HG03342 (cell line): ENCODE measurements around the gene VRK1.
"Not testable (repeated sequence)": the region's sequence is repeated elsewhere in the genome, so short reads cannot be mapped to it uniquely, and the experiment has no call there.

Experiments
- ATAC-seq: cut with Tn5 transposase; IDR thresholded peaks from one replicate; pipeline ENCODE4 v1.9.1; 2021; ENCODE audit warnings: mild to moderate bottlenecking, moderate library complexity; ENCODE audit not compliant: unreplicated experiment

VRK1 gene

DNA sequence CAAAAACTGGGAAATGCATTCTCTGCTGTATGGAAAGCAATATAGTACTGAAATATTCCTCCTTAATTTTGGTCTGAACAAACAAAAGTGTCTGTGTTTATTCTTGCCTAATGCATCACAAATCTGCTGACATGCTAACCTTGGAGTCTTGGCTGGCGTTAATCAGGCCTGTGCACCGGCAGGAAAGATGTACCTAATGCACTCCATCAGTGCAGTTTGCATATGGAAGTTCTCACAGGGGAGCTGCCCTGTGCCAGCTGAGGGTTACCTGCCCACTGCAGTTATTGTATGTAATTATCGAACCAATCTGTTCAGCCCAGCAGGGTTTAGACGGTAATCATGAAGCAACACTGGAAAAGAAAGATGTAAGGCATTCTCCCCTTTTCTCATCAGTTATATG is 76.9 kb downstream of the VRK1 start:
- ATAC-seq, result no peak

DNA sequence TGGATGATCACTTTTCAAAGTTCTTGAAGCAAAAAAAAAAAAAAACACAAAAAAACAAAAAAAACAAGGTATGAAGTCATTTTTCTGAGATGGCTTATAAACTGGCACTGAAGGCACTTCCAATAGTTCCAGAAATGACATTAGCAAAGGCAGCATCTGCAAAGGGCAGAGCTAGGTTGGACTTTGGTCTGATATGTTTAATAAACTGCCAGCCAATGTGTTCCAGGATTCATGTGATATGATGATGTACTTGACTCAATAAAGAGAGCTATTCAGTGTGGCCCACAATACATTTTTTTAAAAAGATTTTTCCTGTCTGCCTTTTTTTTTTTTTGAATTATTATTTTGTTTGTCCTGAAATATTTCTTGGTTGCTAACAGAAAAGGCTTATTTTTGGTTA is 79.6 kb downstream of the VRK1 start:
- no peak for ATAC-seq

DNA sequence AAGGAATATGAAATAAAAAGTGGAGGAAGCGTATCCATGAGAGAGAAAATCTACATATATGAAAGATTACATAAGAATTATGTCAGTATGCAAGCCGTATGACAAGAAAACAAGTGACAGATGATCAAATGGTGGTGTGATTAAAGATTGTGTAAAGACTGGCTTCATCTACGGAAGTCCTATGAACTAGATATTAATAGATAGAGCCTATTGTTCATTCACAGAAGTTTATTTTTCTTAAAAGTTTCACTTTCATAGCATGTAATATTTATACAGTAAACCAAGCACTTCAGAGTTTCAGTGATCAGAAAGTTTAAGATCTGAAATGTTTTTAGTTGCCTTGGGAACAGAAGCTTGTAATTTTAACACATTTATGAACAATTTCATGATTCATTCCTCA is 84.5 kb downstream of the VRK1 start:
- peak; percentile 94 for ATAC-seq

DNA sequence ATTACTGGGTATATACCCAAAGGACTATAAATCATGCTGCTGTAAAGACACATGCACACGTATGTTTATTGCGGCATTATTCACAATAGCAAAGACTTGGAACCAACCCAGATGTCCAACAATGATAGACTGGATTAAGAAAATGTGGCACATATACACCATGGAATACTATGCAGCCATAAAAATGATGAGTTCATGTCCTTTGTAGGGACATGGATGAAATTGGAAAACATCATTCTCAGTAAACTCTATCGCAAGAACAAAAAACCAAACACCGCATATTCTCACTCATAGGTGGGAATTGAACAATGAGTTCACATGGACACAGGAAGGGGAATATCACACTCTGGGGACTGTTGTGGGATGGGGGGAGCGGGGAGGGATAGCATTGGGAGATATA is 86.8 kb downstream of the VRK1 start:
- not testable (repeated sequence) for ATAC-seq

DNA sequence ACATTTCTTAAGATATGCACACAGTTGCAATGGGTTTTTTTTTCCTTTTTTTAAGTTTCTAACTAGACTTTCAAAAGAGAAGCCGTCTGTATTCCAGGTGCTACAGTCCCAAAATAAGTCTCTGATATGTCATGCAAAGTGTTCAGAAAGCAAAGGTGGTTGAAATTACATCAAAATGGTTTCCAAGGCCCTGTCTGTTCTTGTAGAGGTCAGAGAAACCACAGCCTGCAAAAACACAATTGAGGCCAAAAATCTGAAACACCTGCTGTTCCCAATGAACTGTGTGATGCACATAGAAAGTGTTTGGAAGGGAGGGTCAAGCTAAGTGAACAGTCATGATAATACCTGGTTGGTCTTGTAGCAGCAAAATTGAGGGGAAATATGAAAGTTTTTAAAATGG is 91.0 kb downstream of the VRK1 start:
- ATAC-seq, result peak; percentile 72

DNA sequence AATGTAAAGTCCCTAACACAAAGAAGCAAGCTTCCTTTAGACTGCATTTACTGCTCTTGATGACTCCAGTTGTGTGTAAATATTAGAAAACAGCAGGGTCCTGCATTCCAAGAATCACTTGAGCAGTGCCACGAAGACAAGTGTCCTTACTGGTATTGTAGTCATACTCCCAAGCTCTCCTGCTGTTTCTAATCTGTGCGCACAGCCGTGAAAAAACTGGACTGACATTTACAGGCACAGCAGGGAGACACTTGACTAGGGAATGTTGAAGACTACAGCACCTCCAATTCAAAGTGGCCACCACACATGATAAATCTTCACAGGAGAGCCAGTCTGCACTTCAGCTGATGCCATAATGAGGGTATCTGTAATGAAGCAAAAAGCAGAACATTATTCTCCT is 91.4 kb downstream of the VRK1 start:
- ATAC-seq, result no peak

DNA sequence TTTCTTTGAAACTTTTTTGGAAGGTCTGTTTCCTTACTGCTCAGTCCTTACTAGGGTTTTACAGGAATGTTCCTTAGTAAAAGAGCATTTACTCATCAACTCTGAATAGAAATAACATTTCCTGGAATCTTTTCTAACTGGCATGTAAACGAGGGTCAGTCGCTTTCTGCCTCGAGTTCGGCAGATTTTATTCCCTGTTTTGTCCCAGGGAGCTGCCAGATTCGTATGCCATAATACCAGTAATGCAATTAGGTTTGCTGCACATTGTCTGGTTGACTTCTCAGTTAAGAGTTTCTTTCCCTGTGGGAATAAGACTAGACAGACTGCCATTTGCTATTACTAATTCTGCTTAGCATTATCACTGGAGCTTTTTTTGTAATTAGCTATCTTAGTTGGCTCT is 91.9 kb downstream of the VRK1 start:
- no peak for ATAC-seq

DNA sequence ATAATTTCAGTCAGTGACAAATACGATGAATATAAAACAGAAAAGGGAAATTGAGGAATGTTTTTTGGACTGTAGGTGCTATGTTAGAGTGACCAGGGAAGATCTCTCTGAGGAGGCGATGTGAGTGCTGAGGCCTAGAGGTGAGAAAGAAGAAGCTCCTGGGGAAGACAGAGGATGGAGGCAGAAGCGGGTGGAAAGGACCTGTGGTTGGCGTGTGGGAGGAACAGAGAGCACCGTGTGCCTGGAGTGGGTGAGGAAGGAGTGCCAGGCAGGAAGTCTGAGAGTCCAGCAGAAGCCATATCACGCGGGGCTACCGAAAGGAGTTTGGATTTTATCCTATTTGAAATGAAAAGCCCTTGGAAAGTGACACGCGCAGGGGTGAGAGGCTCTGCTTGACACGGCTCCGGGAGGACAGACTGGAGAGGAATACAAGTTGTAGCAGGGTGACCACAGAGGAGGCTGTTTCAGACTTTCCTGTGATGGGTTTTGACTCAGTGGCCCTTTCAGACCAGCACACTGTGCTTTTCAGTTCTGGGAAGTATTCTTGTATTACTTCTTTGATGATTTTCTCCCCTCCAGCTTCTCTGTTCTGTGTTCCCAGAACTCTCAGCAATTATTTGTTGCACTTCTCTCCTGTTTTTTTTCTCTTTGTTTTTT is 96.9 kb downstream of the VRK1 start:
- ATAC-seq, result no peak

DNA sequence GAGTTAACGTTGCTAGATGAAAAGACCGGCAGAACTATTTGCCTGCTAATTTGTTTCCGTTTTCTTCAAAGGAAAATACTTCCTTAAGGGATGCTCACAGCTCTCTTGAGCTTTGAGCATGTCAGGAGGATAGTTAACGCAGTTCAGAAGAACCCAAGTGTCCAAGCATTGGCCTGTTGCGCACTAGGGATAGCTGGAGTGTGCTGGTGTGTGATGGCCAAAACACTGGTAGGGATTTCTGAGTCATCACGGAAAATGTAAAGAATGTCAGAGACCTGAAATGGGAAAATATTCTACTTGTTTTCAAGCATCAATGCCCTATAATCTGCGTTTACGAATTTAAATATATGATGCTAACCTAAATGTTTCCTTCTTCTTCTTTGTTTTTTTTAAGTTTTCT is 97.8 kb downstream of the VRK1 start:
- ATAC-seq, result no peak

DNA sequence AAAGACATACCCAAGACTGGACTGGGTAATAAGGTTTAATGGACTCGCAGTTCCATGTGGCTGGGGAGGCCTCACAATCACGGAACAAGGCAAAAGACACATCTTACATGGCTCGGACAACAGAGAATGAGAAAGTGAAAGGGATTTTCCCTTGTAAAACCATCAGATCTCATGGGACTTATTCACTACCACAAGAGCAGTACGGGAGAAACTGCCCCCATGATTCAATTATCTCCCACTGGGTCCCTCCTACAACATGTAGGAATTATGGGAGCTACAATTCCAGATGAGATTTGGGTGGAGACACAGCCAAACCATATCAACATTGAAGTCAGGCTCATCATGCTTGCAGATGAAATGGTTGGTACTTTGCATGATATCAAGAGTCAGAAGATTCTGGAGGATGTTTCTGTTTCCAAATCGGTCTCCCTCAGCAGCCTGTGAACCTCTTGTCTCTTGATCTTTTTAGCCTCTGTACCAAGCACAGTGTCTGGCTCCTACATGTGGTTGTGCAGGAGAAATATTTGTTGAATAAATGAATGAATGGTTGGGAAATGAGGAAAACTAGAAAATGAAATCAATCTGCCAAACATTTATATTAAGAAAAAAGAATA is 98.6 kb downstream of the VRK1 start:
- ATAC-seq, result peak; percentile 78

DNA sequence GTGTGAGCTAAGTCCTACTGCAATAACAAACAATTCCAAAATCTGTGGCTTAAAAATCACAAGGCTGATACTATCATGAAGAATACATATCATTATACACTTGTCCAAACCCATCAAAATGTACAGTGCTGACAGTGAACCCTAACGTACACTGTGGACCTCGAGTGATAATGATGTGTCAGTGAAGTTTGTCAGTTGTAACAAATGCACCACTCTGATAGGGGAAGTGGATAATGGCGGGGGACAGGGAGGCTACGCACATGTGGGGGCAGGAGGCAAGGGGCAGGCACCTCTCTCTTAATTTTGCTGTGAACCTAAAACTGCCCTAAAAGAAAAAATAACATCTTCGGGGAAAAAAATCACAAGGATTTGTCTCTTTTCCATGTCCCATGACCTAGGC is 100.0 kb downstream of the VRK1 start:
- ATAC-seq, result no peak

DNA sequence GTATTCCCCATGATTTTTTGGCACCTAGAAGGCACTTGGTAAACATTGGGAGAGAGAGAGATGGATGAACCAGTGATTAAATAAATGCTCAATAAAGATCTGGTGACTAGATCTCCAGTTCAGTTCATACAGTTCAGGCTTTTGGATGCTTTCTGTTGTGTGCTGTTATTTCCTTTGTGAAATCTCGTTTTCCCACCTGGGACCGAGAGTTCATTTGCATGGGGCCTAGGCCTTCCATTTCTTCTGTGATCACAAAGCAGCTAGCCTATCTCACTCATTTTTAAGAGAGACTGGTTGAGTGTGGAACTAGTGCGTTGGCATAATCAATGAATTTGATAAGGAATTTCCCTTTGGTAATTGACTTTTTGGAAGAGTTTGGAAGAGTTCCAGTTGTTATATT is 104.0 kb downstream of the VRK1 start:
- peak; percentile 85 for ATAC-seq

DNA sequence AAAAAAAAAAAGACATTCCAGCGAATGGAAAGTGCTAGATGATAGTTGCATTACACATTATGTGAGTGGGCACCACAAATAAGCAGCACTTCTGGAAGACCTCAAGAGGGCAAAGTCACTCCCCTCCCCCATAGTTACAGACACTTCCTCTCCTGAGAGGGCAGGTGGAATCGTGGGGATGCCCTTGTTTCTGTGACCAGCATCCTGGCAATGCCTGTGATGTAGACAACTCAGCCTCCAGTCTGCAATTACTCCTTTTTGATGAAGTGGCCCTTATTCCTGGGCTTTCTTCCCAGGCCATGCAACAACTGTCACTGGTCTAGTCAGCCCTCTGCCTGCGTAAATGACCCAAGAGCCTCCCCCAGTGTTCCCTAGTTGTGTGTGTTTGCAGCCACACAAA is 104.8 kb downstream of the VRK1 start:
- ATAC-seq, result no peak

DNA sequence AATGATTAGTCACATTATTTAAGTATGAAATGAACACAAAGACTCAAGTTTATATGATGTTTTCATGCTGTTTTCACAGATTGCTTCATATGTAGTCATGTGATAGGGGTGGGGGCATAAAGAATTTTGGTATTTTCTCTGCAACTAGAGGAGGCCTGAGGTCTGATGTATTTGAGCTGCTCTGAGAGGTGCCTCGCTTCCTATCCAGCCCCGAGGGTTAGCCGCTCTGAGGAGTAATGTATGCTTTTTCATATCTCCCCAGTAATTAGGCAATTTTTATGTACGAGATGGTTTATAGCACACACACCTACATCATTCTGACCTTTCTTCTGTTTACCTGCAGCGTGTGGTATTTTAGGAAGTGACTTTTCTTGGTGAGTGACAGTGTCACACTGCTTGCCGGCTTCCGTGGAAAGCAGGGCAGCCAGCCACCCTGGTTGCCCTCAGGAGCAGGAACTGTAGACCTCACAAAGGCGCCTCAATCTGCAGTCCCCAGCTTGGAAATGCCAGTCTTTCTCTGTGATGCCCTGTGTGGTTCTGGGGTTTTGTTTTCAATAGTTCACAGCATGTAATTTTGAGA is 106.4 kb downstream of the VRK1 start:
- no peak for ATAC-seq

DNA sequence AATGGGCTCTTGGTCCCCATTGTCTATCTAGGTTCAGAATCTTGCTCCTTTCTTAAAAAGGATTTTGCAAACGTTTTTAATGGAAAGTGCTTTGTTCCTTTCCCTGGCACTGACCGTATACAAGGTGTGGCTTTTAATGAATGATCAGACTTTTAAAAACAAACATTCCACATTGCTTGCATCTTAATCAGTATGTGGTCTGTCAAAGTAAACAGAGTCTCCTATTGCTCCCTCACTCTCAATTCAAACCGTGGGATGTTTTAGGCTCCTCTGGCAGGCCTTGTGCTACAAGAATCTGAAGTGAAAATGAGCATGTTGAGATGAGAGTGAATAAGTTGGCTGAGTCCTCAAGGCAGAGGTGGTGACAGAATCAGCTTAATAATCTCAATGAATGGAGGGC is 107.0 kb downstream of the VRK1 start:
- ATAC-seq, result no peak

DNA sequence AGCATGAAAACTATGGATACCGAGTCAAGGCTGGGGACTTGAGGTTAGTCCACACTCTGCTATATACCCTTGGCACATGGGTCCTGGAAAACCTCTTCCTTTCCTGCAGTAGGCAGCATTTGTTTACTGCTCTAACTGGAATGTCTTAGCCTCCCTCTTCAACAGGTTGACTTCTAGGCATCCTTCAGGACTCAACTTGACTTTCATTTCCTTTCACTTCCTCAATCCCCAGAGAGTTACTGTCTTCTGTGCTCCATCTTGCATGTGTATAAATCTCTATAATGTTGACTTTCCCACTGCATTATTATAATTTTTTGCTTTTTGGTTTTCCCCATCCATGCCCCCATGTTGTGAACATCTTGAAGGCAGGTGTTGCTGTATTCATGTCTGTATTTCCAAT is 107.9 kb downstream of the VRK1 start:
- ATAC-seq, result no peak

DNA sequence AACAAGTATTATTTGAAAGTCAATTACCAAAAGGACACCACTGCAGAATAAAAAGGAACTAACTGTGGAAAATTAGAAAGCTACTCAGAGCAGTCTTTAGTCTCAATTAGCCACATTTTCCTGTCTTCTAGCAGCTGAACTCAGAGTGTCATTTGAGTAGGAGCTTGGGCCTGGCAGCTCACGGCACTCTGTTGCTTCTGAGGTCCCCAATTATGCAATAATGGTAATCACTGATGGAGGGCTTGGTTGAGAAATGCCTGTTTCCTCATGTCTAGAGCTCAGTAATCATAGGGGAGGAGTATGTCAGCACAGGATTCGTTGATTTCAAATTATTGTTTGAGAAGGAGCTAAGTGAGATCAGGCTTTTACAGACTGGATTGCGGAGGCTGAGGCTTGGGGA is 108.6 kb downstream of the VRK1 start:
- ATAC-seq, result no peak

DNA sequence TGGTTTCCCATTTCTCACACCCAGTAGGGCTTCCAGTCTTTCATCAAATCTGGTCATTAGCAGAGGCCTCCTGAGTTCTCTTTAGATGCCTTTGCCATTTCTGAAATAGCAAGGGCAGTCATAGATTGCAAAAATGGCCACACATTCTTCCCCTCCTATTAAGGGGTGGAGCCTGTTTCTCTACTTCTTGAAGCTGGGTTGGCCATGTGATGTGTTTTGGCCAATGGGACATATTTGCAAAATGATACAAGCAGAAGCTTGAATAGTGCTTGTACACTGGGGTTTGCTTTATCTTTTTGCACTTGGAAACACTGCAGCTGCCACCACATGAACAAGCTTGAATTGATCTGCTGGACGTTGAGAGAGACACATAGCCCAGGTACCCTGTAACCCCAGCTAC is 109.3 kb downstream of the VRK1 start:
- ATAC-seq, result no peak

DNA sequence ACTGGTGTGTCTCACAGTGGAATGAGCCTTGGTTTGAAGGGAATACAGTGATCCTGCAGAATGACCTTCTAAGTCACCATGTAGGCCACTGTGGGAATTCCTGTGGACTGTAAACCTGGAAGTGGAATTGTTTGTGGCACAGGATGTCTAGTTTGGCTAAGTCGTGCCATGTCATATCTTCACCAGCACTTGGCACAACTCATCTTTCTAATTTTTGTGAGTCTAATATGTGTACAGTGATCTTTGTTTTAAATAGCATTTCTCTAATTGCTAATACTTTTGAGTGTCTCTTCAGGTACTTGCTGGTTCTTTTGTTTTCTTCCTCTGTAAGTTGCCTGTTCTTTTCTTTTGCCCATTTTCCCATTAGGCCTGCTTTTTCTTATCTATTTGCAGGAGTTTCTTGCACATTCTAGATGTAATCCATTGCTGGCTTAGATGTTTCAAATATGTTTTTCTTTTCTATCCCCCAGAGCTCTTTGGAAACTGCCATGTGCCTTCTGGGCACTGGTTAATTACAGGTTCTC is 112.7 kb downstream of the VRK1 start:
- no peak for ATAC-seq

DNA sequence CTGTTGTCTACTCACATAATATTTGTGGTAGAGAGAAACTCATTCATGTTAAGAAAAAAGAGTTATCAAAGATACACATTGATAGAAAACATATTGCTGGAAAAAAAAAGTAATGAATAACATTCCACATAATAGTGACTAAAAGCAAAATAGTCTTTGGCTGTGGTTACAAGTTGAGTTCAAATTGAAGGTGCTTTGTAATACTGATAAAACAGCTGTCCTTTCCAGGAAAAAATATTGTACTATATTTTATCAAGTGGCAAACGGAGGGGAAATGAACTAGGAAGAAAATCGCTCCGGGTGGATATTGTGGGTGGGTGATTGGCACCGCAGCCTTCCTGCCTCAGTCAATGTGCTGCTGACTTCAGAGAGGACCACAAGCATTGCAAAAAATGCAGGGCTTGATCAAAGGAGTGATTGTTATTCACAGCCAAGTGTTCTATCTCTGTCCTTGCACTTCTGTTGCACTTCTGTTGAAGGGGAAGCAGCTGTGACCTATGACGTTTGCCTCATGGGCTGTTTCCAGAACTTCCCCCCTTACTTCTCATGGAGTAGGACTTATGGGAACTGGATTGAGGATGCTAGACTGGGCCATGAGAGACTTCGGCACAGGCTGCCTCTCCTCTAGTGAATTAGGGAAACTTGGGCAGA is 114.4 kb downstream of the VRK1 start:
- ATAC-seq, result no peak

DNA sequence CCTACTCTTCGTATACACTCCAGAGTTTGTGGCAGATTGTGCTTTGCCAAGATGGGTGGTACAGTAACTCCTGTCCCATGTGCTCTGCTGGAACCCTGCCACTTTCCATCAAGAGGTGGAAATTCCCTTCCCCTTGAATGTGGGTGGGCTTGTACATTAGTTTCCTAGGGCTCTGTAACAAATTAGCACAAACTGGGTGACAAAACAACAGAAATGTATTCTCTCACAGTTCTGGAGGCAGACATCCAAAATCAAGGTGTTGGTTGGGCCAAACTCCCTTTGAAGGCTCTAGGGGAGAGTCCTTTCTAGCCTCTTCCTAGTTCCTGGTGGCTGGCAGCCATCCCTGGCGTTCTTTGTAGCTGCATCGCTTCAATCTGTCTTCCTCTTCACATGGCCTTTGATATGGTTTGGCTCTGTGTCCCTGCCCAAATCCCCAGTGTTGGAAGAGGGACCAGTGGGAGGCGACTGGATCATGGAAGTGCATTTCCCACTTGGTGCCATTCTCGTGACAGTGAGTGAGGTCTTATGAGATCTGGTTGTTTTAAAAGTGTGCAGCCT is 117.5 kb downstream of the VRK1 start:
- no peak for ATAC-seq

DNA sequence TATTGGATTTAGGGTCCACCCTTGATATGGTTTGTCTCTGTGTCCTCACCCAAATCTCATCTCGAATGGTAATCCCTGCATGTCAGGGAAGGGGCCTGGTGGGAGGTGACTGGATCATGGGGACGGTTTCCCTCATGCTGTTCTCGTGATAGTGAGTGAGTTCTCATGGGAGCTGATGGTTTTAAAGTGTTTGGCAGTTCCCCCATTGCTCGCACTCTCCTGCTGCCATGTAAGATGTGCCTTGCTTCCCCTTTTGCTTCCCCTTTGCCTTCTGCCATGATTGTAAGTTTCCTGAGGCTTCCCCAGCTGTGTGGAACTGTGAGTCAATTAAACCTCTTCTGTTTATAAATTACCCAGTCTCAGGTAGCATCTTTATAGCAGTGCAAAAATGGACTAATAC is 118.3 kb downstream of the VRK1 start:
- ATAC-seq, result no peak
